Activated CD4-positive, alpha-beta T cell treated with anti-CD3 and anti-CD28 coated beads for 36 hours (primary cell): ENCODE measurements around the gene CYP4F22. TPM values are rescaled to one million over a fixed set of nuclear protein-coding genes. Genes with fewer than 3 reads are reported as not detected.
"Not testable (repeated sequence)": the region's sequence is repeated elsewhere in the genome, so short reads cannot be mapped to it uniquely, and the experiment has no call there.

Experiments used
- ATAC-seq: fragments of 200-7000 bp; cut with Tn5 transposase; one replicate; pipeline ENCODE4 v1.10.0; 2021; ENCODE audit warnings: mild to moderate bottlenecking, moderate library complexity
- CTCF ChIA-PET: fragments of 350-600 bp; sonication (Branson Sonifier 250); formaldehyde crosslinking; loops from one replicate; lab custom pipeline; 2021; ENCODE audit warnings: antibody characterized with exemption; lab: Charles Lee
- POLR2A ChIA-PET: fragments of 350-600 bp; sonication (Branson Sonifier 250); formaldehyde crosslinking; loops from one replicate; lab custom pipeline; 2021; ENCODE audit warnings: antibody characterized with exemption, inconsistent platforms; lab: Charles Lee
- DNase-seq: peaks from one replicate; pipeline ENCODE4 v3.0.0-alpha.2; 2020
- H3K27ac Mint-ChIP-seq: one replicate; pipeline ENCODE4 v1.8.0; 2021; ENCODE audit warnings: mixed read lengths
- H3K27me3 Mint-ChIP-seq: one replicate; pipeline ENCODE4 v1.8.0; 2021; ENCODE audit warnings: mixed read lengths
- H3K36me3 Mint-ChIP-seq: one replicate; pipeline ENCODE4 v1.8.0; 2021; ENCODE audit warnings: low read depth, mixed read lengths
- H3K4me1 Mint-ChIP-seq: one replicate; pipeline ENCODE4 v1.8.0; 2021; ENCODE audit warnings: mixed read lengths
- H3K4me3 Mint-ChIP-seq: one replicate; pipeline ENCODE4 v1.8.0; 2021; ENCODE audit warnings: mild to moderate bottlenecking, moderate library complexity, mixed read lengths
- H3K9me3 Mint-ChIP-seq: one replicate; pipeline ENCODE4 v1.8.0; 2021; ENCODE audit warnings: low read depth, mixed read lengths
- intact Hi-C, 2 experiments: fragments of 100-400 bp; cut with DNase I in 1 of 2; cut with micrococcal nuclease in 1 of 2; formaldehyde crosslinking; loops; one replicate each; pipeline versions ENCODE4 v1.14.2 to v1.15.1; 2022 to 2024; cut with DNase I, micrococcal nuclease
- total RNA-seq, 2 experiments: library from RNA; stranded (reverse); gene quantifications; one replicate each; pipeline ENCODE4 v1.2.3, GENCODE V29; 2021

CYP4F22 gene
- total RNA-seq, 2 experiments from 2014 or later: 0.54 to 0.80 TPM

GRCh38 chr19:15498156-15498858, 10.0 kb upstream of the CYP4F22 start:
- no peak overlapping the region for H3K27ac Mint-ChIP-seq
- H3K9me3 Mint-ChIP-seq: no peaks in the 10 kb centered on the region
- POLR2A ChIA-PET: no interaction called here
- intact Hi-C loops: no loop called here
- H3K27me3 Mint-ChIP-seq: no peaks in the 10 kb centered on the region
- ATAC-seq: no peak
- H3K4me1 Mint-ChIP-seq: peaks cover 14% of the 10 kb centered on the region
- no peaks in the 10 kb centered on the region for H3K36me3 Mint-ChIP-seq
- no peak overlapping the region for H3K4me3 Mint-ChIP-seq
- CTCF ChIA-PET: no interaction called here
- DNase-seq: no peak

GRCh38 chr19:15498910-15499309, 9.4 kb upstream of the CYP4F22 start:
- Mint-ChIP-seq H3K27me3 (no peaks in the 10 kb centered on the region), H3K4me3 (no peak overlapping the region), H3K27ac (no peak overlapping the region), H3K36me3 (no peaks in the 10 kb centered on the region), H3K4me1 (peaks cover 14% of the 10 kb centered on the region), H3K9me3 (no peaks in the 10 kb centered on the region)
- no peak for DNase-seq
- POLR2A ChIA-PET: no interaction called here
- CTCF ChIA-PET: no interaction called here
- ATAC-seq: peak; percentile 66
- intact Hi-C loops: no loop called here

GRCh38 chr19:15501596-15501995, 6.7 kb upstream of the CYP4F22 start:
- CTCF ChIA-PET: no interaction called here
- Mint-ChIP-seq H3K36me3 (no peaks in the 10 kb centered on the region), H3K4me1 (peaks cover 14% of the 10 kb centered on the region), H3K4me3 (no peak overlapping the region), H3K27ac (no peak overlapping the region), H3K9me3 (no peaks in the 10 kb centered on the region), H3K27me3 (no peaks in the 10 kb centered on the region)
- POLR2A ChIA-PET: no interaction called here
- DNase-seq: no peak
- ATAC-seq: no peak
- intact Hi-C loops: no loop called here

GRCh38 chr19:15502264-15502663, 6.1 kb upstream of the CYP4F22 start:
- Mint-ChIP-seq H3K4me3 (no peak overlapping the region), H3K27ac (no peak overlapping the region), H3K36me3 (no peaks in the 10 kb centered on the region), H3K27me3 (peaks cover under 1% of the 10 kb centered on the region), H3K9me3 (no peaks in the 10 kb centered on the region), H3K4me1 (peaks cover 14% of the 10 kb centered on the region)
- DNase-seq (no peak), ATAC-seq (no peak)
- ChIA-PET POLR2A (interaction anchor here (0.5 kb wide), 1 partner anchor 926 kb away, joined by 11 read pairs; no protein-coding TSS in a partner anchor), CTCF (interaction anchor here (0.9 to 1.5 kb wide), 3 partner anchors 47 to 83 kb away, joined by 3 to 5 read pairs (median 5); no protein-coding TSS in a partner anchor)
- intact Hi-C loops: no loop called here

GRCh38 chr19:15506074-15506571, 2.2 kb upstream of the CYP4F22 start:
- POLR2A ChIA-PET: no interaction called here
- Mint-ChIP-seq H3K36me3 (no peaks in the 10 kb centered on the region), H3K9me3 (no peaks in the 10 kb centered on the region), H3K27me3 (peaks cover 22% of the 10 kb centered on the region), H3K27ac (no peak overlapping the region), H3K4me3 (no peak overlapping the region), H3K4me1 (peaks cover 10% of the 10 kb centered on the region)
- no peak for DNase-seq
- CTCF ChIA-PET: interaction anchor here (0.5 to 0.6 kb wide), 2 partner anchors 99 to 503 kb away, joined by 3 read pairs; no protein-coding TSS in a partner anchor
- ATAC-seq: no peak
- intact Hi-C loops: no loop called here

GRCh38 chr19:15507068-15508034, 974 bp upstream of the CYP4F22 start:
- Mint-ChIP-seq H3K27me3 (peaks cover 22% of the 10 kb centered on the region), H3K4me3 (peak overlapping the region; percentile 65), H3K27ac (no peak overlapping the region), H3K9me3 (no peaks in the 10 kb centered on the region), H3K36me3 (no peaks in the 10 kb centered on the region), H3K4me1 (peaks cover 10% of the 10 kb centered on the region)
- CTCF ChIA-PET: interaction anchor here (0.5 kb wide), 1 partner anchor 100 kb away, joined by 3 read pairs; no protein-coding TSS in a partner anchor
- no peak for DNase-seq
- no peak for ATAC-seq
- POLR2A ChIA-PET: no interaction called here
- intact Hi-C loops: no loop called here

GRCh38 chr19:15511671-15512424, 3.5 kb downstream of the CYP4F22 start:
- no peak overlapping the region for H3K4me3 Mint-ChIP-seq
- DNase-seq (no peak), ATAC-seq (no peak)
- peaks cover 8% of the 10 kb centered on the region for H3K9me3 Mint-ChIP-seq
- POLR2A ChIA-PET: no interaction called here
- H3K27me3 Mint-ChIP-seq: peaks cover 22% of the 10 kb centered on the region
- H3K27ac Mint-ChIP-seq: no peak overlapping the region
- peaks cover 5% of the 10 kb centered on the region for H3K36me3 Mint-ChIP-seq
- CTCF ChIA-PET: interaction anchor here (0.7 to 1.0 kb wide), 2 partner anchors 16 to 1049 kb away, joined by 3 read pairs; no protein-coding TSS in a partner anchor
- H3K4me1 Mint-ChIP-seq: peaks cover 28% of the 10 kb centered on the region
- intact Hi-C loops: no loop called here

GRCh38 chr19:15515227-15515625, 6.9 kb downstream of the CYP4F22 start:
- intact Hi-C loops: loop anchor here (2.0 kb wide), 3 partner anchors 18 to 48 kb away; no protein-coding TSS in a partner anchor
- ATAC-seq, H3K36me3 Mint-ChIP-seq, POLR2A ChIA-PET, H3K27me3 Mint-ChIP-seq, DNase-seq: not testable (repeated sequence)
- CTCF ChIA-PET: interaction anchor here (0.7 to 2.1 kb wide), 4 partner anchors 48 to 390 kb away, joined by 3 to 7 read pairs (median 4); partner anchors contain the start of gene AKAP8L
- Mint-ChIP-seq H3K27ac (peak overlapping the region; percentile 96), H3K4me3 (peak overlapping the region; percentile 57), H3K9me3 (peaks cover 12% of the 10 kb centered on the region), H3K4me1 (peaks cover 20% of the 10 kb centered on the region)

GRCh38 chr19:15516363-15516762, 8.0 kb downstream of the CYP4F22 start:
- POLR2A ChIA-PET: no interaction called here
- intact Hi-C loops: no loop called here
- Mint-ChIP-seq H3K27me3 (no peaks in the 10 kb centered on the region), H3K27ac (peak overlapping the region; percentile 55), H3K4me3 (no peak overlapping the region), H3K9me3 (peaks cover 12% of the 10 kb centered on the region), H3K36me3 (peaks cover 5% of the 10 kb centered on the region), H3K4me1 (peaks cover 18% of the 10 kb centered on the region)
- ATAC-seq: no peak
- CTCF ChIA-PET: no interaction called here
- no peak for DNase-seq

GRCh38 chr19:15517778-15518177, 9.5 kb downstream of the CYP4F22 start:
- H3K36me3 Mint-ChIP-seq: peaks cover 5% of the 10 kb centered on the region
- DNase-seq (no peak), ATAC-seq (no peak)
- H3K27me3 Mint-ChIP-seq: no peaks in the 10 kb centered on the region
- H3K4me1 Mint-ChIP-seq: peaks cover 18% of the 10 kb centered on the region
- ChIA-PET POLR2A (no interaction called here), CTCF (interaction anchor here (0.6 kb wide), 2 partner anchors 116 to 254 kb away, joined by 3 read pairs; no protein-coding TSS in a partner anchor)
- intact Hi-C loops: no loop called here
- no peak overlapping the region for H3K27ac Mint-ChIP-seq
- peaks cover 12% of the 10 kb centered on the region for H3K9me3 Mint-ChIP-seq
- no peak overlapping the region for H3K4me3 Mint-ChIP-seq
